NCI-H82 (cell line): ENCODE data around the gene KNTC1.
"Not testable (repeated sequence)": the region's sequence is repeated elsewhere in the genome, so short reads cannot be mapped to it uniquely, and the experiment has no call there.

Experiments used
- DNase-seq: peaks from one replicate; lab custom pipeline; 2025; lab: John Stamatoyannopoulos, UW

The KNTC1 gene

DNA sequence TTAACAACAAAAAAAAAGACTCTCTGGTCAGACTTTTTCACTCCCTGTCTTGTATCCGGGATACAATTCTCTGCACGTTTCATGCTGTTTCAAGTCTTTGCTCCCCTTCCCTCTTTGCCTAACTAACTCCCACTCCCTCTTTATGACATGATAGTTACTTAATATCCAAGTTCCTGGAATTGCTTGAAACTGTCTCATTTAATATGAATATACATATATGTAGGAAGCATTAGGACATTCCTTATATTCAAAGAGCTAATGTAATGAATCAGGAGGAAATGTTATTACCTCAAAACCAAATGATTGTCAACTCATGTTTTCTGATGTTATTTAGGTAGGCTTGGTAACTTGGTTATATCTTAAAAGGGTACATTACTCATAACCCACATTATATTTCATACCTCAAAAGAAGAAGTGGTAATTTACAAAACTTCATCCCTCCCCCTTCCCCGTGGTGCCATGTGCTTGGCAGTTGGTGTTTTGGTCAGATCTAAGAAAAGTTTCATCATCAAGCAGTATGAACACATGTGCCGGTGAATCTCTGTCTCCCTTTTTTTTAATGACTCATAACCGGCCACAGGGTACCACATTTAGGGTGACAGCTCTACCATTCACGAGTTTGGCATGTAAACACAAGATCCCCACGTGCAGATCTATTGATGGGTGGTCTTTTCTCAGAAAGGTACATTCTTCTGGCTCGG lies 119.6 kb downstream of the KNTC1 start:
- no peak for DNase-seq

DNA sequence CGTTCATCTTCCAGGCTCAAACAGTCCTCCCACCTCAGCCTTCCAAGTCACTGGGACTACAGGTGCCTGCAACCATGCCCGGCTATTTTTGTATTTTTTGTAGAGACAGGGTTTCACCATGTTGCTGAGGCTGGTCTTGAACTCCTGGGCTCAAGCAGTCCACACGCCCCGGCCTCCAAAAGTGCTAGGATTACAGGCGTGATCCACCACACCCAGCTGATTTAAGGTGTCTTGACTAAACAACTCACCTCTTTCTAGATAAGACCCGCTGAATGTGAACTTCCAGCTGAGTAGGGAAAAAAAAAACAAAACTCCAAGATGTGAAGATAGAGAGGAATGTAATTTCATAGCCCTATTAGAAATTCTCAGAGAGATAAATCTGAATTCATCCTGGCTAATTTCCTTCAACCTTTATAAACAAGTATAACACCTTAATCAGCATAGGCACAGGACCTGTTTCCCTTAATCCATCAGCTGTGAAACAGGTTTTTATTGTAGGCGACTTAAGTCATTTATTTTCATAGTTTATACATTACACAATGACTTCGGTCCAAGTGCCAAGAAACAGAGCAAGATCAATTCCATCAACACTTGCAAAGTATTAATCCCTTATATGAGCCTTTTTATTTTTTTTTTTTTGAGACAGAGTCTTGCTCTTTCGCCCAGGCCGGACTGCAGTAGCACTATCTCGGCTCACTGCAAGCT lies 124.6 kb downstream of the KNTC1 start:
- no peak for DNase-seq

DNA sequence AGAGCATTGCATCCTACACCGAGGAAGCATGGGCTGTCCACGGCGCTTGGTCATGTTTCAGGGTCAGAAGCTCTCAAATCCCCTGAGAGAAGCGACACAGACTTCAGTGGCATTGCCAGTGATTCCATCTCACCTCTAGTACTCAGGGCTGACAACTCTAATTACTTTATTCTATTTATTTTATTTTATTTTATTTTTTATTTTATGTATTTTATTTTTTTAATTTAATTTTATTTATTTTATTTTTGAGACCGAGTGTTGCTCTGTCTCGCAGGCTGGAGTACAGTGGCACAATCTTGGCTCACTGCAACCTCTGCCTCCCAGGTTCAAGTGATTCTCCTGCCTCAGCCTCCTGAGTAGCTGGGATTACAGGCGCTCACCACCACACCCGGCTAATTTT lies 126.2 kb downstream of the KNTC1 start:
- DNase-seq = not testable (repeated sequence)

DNA sequence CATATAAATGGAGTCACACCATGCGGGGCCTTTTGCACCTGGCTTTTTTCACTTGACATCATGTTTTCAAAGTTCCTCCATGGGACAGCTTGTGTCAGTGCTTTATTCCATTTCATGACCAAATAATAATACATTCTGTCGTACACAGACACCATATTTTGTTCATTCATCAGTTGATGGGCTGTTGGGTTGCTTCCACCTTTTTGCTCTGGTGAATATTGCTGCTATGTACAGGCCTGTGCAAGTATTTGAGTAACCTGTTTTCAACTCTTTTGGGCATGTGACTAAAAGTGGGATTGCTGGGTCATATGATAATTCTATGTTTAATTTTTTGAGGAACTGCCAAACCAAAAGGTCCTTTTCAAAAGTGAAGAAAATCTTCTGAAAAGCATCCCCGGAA lies 129.2 kb downstream of the KNTC1 start:
- no peak for DNase-seq

DNA sequence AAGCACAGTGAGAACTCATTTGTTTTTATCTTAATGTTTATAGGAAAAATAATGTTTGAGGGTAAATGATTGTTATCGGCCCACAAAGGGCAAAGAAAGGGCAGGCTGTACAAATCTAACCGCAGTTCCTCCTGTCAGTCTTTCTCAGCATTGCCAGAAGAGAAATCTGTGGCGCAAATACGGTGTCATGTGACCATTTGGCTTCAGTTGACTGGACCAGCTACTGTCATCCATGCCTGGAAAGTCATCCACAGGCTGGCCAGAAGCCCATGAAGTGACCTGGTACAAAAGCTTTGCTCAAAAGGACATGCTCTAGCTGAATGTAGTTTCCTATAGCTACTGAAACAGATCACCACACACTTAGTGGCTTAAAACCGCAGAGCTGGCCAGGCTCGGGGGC lies 132.5 kb downstream of the KNTC1 start:
- no peak for DNase-seq

DNA sequence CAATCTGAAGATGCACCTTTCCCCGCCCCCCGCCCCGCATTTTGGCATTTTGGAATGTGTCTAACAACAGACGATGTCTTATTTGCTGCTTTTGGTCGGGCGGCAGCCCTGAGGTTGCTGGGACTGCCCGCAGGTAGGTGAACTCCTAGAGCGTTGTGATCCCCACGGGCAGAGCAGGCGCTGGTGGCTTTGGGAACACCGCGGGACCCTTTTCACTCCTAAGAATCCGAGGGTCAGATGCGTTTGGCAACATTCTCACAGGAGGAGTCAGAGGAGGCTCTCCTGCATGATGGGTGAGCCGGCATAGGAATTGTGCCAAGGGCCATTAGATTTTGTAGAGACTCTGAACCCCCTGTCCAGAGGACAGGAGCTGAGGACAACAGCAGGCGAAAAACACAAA lies 134.2 kb downstream of the KNTC1 start:
- DNase-seq = no peak

DNA sequence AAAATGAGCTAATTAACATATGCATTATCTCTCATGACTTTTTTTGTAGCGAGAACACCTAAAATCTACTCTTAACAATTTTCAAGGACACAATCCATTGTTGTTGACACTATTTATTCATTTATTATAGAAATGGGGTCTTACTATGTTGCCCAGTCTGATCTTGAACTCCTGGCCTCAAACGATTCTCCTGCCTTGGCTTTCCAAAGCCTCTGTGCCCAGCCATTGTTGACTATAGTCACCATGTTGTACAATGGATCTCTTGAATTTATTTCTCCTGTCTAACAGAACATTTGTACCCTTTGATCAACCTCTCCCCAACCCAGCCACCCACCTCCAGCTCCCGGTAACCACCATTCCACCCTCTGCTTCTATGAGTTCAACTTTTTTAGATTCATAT lies 134.9 kb downstream of the KNTC1 start:
- no peak for DNase-seq

DNA sequence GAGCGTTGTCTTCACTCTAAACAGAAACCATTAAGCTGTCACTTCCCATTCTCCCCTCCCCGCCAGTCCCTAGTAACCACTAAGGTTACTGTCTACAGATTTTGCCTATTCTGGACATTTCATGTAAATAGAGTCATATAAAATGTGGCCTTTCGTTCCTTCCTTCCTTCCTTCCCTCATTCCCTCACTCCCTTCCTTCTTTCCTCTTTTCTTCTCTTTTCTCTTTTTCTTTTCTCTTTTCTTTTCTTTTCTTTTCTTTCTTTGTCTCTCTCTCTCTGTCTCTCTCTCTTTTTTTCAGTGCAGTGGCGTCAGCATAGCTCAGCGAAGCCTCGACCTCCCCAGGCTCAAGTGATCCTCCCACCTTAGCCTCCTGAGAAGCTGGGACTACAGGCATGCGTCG lies 138.3 kb downstream of the KNTC1 start:
- no peak for DNase-seq

DNA sequence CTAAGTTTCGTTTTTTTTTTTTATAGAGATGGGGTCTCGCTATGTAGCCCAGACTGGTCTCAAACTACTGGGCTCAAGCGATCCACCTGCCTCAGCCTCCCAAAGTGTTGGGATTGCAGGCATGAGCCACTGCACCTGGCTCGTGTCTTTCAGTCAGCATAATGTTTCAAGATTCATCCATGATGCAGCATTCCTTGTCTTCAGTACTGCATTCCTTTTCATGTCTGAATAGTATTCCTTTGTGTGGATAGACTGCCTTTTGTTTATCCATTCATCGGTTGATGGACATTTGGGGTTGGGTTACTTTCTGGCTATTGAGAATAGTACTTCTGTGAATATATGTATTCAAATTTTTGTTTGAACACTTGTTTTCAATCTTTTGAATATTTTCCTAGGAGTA lies 138.7 kb downstream of the KNTC1 start:
- DNase-seq = no peak

DNA sequence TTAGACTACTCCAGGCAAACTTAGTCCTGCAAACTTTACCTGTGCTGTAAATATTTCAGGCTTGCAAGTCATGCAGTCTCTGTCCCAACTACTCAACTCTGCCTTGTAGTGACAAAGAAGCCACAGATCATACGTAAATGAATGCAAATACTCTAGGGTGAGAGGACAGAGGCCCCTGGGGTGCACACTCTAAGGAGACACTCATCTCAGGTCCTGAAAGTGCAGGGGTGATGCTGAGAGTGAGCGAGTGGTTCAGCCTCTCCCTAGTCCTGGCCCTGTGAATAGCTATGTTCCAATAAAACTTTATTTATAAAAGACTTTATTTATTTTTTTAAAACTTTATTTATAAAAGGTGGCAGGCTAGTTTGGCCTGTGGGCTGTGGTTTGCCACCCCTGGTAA lies 141.2 kb downstream of the KNTC1 start:
- DNase-seq = no peak

DNA sequence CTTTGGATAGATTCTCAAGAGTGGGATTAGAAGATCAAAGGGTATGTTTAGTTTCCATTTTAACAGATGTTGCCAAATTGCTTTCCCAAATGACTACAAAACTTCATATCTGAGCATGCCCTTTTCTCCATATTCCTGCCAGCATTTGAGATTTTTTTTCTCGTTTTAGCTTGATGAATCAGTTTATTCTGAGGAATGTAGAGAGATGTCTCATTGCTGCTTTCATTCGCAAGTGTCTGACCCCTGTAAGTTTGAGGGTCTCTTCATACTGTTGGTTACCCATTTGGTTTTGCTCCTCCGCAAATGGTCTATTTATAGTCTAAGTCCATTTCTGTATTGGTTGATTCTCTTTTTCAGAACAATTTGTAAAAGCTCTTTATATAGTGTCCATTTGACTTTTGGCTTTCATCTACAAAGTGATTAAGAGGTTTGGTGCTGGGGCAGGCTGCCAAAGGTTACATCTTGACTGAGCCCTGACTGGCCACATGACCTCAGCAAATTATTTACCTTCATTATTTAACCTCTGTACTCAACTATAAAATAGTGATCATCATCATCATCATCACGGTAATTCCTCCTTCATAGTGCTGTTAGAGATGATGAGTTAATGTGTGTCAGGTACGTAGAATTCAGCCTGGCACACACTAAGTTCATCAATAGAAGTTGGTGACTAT lies 142.5 kb downstream of the KNTC1 start:
- DNase-seq = no peak

DNA sequence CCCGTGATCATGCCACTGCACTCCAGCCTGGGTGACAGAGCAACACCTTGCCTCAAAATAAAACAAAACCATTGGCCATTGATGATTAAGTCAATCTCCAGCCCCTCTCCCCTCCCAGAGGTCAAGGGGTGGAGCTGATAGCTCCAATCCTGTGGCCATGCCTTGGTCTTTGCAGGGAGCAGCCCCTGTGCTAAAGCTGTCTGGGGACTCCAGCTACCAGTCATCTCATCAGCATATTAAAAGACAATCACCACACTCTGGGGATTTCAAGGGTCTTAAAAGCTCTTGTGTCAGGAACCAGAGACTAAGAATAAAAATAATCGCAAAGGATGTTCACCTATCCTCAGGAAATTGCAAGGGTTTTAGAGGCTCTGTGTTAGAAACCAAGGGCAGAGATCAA lies 145.5 kb downstream of the KNTC1 start:
- DNase-seq = no peak
